B cell (primary cell): ENCODE measurements around the gene ADARB2. TPM values are rescaled to one million over a fixed set of nuclear protein-coding genes. Genes with fewer than 3 reads are reported as not detected.

Experiments
- ATAC-seq: fragments of 200-7000 bp; cut with Tn5 transposase; one replicate; pipeline ENCODE4 v1.10.0; 2021; ENCODE audit warnings: low read depth, mild to moderate bottlenecking, moderate number of reproducible peaks, moderate library complexity
- CTCF ChIA-PET: fragments of 350-600 bp; sonication (Branson Sonifier 250); formaldehyde crosslinking; loops from one replicate; lab custom pipeline; 2021; ENCODE audit warnings: antibody characterized with exemption, inconsistent platforms; lab: Charles Lee
- POLR2A ChIA-PET: fragments of 350-600 bp; sonication (Branson Sonifier 250); formaldehyde crosslinking; loops from one replicate; lab custom pipeline; 2021; ENCODE audit warnings: antibody characterized with exemption; lab: Charles Lee
- DNase-seq: peaks from one replicate; pipeline ENCODE4 v3.0.0; 2013
- H2AFZ ChIP-seq: 2 replicates; pipeline ENCODE4 v1.6.1; 2012; ENCODE audit warnings: mild to moderate bottlenecking, low read depth, low read length; ENCODE audit not compliant: insufficient read depth, poor library complexity, severe bottlenecking
- H3K27ac ChIP-seq, 2 donors: 1 replicate in 1 of 2; 2 replicates in 1 of 2; pipeline ENCODE4 v1.5.1; 2012 to 2013; ENCODE audit warnings: low read length in 2 of 2, mild to moderate bottlenecking in 2 of 2, moderate library complexity in 1 of 2
- H3K27me3 ChIP-seq, 4 experiments: fragments of 200-600 bp in 1 of 4; sonication (generic) in 1 of 4; replicated peaks in 1 of 4; 1 replicate in 2 of 4; 2 replicates in 2 of 4; pipeline versions ENCODE4 v1.6.1 to v1.7.0; 2013 to 2016; ENCODE audit warnings: low read length in 3 of 4, mild to moderate bottlenecking in 2 of 4, mixed read lengths in 1 of 4, moderate library complexity in 1 of 4; ENCODE audit not compliant: insufficient read depth in 4 of 4, control insufficient read depth in 3 of 4; ENCODE audit errors: control extremely low read depth in 1 of 4
- H3K36me3 ChIP-seq, 2 experiments: replicated peaks in 1 of 2; 1 replicate in 1 of 2; 2 replicates in 1 of 2; pipeline versions ENCODE4 v1.6.1 to v1.7.1; 2013; ENCODE audit warnings: low read length in 1 of 2; ENCODE audit not compliant: insufficient read depth in 2 of 2, control insufficient read depth in 1 of 2; ENCODE audit errors: control extremely low read depth in 1 of 2, extremely low read depth in 1 of 2
- H3K4me1 ChIP-seq, 2 donors: fragments of 200-600 bp in 1 of 2; sonication (generic) in 1 of 2; 1 replicate in 1 of 2; 2 replicates in 1 of 2; pipeline versions ENCODE4 v1.5.1 to v1.6.1; 2013 to 2017; ENCODE audit warnings: low read length in 2 of 2; ENCODE audit not compliant: control insufficient read depth in 2 of 2, insufficient read depth in 2 of 2
- H3K4me2 ChIP-seq: replicated peaks from 2 replicates; pipeline ENCODE3; 2012; ENCODE audit warnings: mild to moderate bottlenecking, low read depth, low read length; ENCODE audit not compliant: poor library complexity, severe bottlenecking
- H3K4me3 ChIP-seq, 5 experiments: fragments of 200-600 bp in 1 of 5; sonication (generic) in 1 of 5; 1 replicate in 3 of 5; 2 replicates in 2 of 5; pipeline versions ENCODE4 v1.5.1 to v1.7.0; 2011 to 2016; ENCODE audit warnings: low read length in 4 of 5, mild to moderate bottlenecking in 4 of 5, low read depth in 2 of 5, control low read depth in 1 of 5, moderate library complexity in 1 of 5; ENCODE audit not compliant: insufficient read depth in 1 of 5; ENCODE audit errors: control extremely low read depth in 1 of 5, extremely low read depth in 1 of 5
- H3K79me2 ChIP-seq: fragments of 200-600 bp; sonication (generic); one replicate; pipeline ENCODE4 v1.6.0; 2016; ENCODE audit warnings: low read length; ENCODE audit not compliant: control insufficient read depth, insufficient read depth
- H3K9ac ChIP-seq: fragments of 200-600 bp; sonication (generic); 2 replicates; pipeline ENCODE4 v1.6.1; 2017; ENCODE audit warnings: mild to moderate bottlenecking, low read length, moderate library complexity
- H3K9me3 ChIP-seq, 3 donors: one replicate each; pipeline versions ENCODE4 v1.6.1 to v1.7.1; 2013; ENCODE audit warnings: low read length in 2 of 3; ENCODE audit not compliant: control insufficient read depth in 2 of 3, insufficient read depth in 1 of 3; ENCODE audit errors: control extremely low read depth in 1 of 3
- H4K20me1 ChIP-seq: 2 replicates; pipeline ENCODE4 v1.6.0; 2012; ENCODE audit warnings: mild to moderate bottlenecking, low read length; ENCODE audit not compliant: insufficient read depth, control insufficient read depth, poor library complexity, severe bottlenecking
- H3K27ac Mint-ChIP-seq: one replicate; pipeline ENCODE4 v1.8.0; 2021; ENCODE audit warnings: mixed read lengths
- H3K27me3 Mint-ChIP-seq: one replicate; pipeline ENCODE4 v1.8.0; 2021; ENCODE audit warnings: mixed read lengths
- H3K4me1 Mint-ChIP-seq: one replicate; pipeline ENCODE4 v1.8.0; 2021; ENCODE audit warnings: mixed read lengths
- H3K4me3 Mint-ChIP-seq: one replicate; pipeline ENCODE4 v1.8.0; 2021; ENCODE audit warnings: mixed read lengths
- H3K9me3 Mint-ChIP-seq: one replicate; pipeline ENCODE4 v1.8.0; 2022; ENCODE audit warnings: mixed read lengths; ENCODE audit not compliant: insufficient read depth
- EZH2 ChIP-seq: IDR thresholded peaks from 2 replicates; pipeline ENCODE4 v1.6.1; 2012; ENCODE audit warnings: borderline replicate concordance, low read depth, mild to moderate bottlenecking, moderate library complexity, low read length; ENCODE audit not compliant: insufficient read depth, poor library complexity, severe bottlenecking
- WGBS: methylation state at CpG from one replicate; pipeline ENCODE4 v1.1.5; 2013; ENCODE audit warnings: missing lambda C conversion rate; ENCODE audit not compliant: insufficient coverage; 5-methylcytosine and 5-hydroxymethylcytosine counted together
- intact Hi-C: fragments of 100-400 bp; cut with micrococcal nuclease; formaldehyde crosslinking; loops from one replicate; pipeline ENCODE4 v1.10.0; 2022
- polyA plus RNA-seq: library from polyadenylated mRNA; depleted of rRNA; stranded (reverse); fragments of >200 nt; gene quantifications from 2 replicates; pipeline ENCODE4 v1.2.3, GENCODE V29; 2012
- total RNA-seq, 2 donors: library from RNA; stranded (reverse); fragments of 120-200 nt in 1 of 2; gene quantifications; 1 replicate in 1 of 2; 2 replicates in 1 of 2; pipeline versions ENCODE4 v1.2.3 to v1.2.4, GENCODE V29; 2013 to 2022
- TF ChIP-seq, protein P1 (sequence below): fragments of 200-600 bp; IDR thresholded peaks from one replicate; pipeline ENCODE4 v1.8.0; 2022; ENCODE audit warnings: antibody characterized with exemption, mild to moderate bottlenecking

ADARB2 gene
- total and polyA plus RNA-seq, 2 donors (not counting 1 experiment from before 2014, with no cell fraction given), result 0.13 to 0.96 TPM

DNA sequence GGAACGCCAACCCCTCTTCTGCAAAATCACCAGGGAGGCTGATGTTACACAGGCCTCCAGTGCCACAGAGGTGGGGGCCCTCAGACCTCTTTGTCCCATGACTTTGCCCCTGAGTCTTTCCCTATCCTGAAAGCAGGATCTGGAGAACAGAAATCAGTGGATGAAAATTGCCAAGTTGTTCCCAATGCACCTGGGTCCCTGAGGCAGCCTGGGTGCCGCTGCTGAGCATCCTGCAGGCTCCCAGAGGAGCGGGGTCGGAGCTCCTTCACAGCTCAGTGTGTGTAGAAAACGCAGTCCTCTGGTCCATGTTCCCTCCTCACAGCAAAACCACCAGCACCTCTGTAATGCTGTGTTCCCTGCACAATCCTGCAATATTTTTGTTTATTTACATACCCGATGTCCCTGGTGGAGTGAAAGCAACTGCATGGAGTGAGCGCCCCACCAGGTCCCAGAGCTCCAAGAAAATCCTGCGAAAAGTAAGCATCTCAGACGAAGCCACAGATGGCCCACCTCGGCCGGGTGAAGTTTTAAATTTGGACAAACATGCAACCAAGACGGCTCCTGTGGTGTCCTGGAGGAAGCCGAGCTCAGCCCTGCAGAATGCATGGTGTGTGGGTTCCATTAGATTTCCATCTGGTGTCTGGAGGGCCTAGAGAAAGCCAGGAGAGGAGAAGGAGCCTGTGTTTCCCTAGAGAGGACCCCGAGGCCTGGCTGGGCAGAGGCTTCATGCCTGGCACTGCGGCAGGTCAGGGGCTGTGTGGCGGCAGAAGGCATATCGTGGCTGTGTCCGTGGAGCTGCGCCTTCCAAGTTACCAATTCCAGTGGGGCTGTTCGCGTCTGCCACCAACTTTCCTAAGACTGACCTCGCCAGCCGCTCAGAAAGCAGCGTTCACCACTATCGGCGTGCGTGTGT lies 445.9 kb downstream of the ADARB2 start:
- no peaks in the 10 kb centered on the region for H4K20me1 ChIP-seq
- no peak overlapping the region for H3K27ac ChIP-seq
- H3K4me3 ChIP-seq, result no peak overlapping the region
- no peaks in the 10 kb centered on the region for H3K36me3 ChIP-seq
- no peak for ATAC-seq
- H3K79me2 ChIP-seq, result no peaks in the 10 kb centered on the region
- H3K27me3 ChIP-seq, result peaks cover 0 to 8% (median 0%) of the 10 kb centered on the region in 4 experiments
- peaks cover 0 to 4% (median 0%) of the 10 kb centered on the region in 3 donors for H3K9me3 ChIP-seq
- 88% methylated on average over 27 of the region's 27 CpGs for WGBS
- no peak overlapping the region for H3K9ac ChIP-seq
- no peaks in the 10 kb centered on the region for H3K9me3 Mint-ChIP-seq
- H2AFZ ChIP-seq, result no peak overlapping the region
- H3K4me3 Mint-ChIP-seq, result no peak overlapping the region
- intact Hi-C loops, result no loop called here
- H3K4me1 ChIP-seq, result no peaks in the 10 kb centered on the region
- CTCF ChIA-PET, result no interaction called here
- peaks cover 29% of the 10 kb centered on the region for H3K27me3 Mint-ChIP-seq
- POLR2A ChIA-PET, result no interaction called here
- TF ChIP-seq, protein P1, sequence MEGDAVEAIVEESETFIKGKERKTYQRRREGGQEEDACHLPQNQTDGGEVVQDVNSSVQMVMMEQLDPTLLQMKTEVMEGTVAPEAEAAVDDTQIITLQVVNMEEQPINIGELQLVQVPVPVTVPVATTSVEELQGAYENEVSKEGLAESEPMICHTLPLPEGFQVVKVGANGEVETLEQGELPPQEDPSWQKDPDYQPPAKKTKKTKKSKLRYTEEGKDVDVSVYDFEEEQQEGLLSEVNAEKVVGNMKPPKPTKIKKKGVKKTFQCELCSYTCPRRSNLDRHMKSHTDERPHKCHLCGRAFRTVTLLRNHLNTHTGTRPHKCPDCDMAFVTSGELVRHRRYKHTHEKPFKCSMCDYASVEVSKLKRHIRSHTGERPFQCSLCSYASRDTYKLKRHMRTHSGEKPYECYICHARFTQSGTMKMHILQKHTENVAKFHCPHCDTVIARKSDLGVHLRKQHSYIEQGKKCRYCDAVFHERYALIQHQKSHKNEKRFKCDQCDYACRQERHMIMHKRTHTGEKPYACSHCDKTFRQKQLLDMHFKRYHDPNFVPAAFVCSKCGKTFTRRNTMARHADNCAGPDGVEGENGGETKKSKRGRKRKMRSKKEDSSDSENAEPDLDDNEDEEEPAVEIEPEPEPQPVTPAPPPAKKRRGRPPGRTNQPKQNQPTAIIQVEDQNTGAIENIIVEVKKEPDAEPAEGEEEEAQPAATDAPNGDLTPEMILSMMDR, result no peak
- no peak for TF ChIP-seq EZH2
- H3K27ac Mint-ChIP-seq, result no peak overlapping the region
- H3K4me1 Mint-ChIP-seq, result peaks cover 2% of the 10 kb centered on the region
- no peak overlapping the region for H3K4me2 ChIP-seq
- no peak for DNase-seq

DNA sequence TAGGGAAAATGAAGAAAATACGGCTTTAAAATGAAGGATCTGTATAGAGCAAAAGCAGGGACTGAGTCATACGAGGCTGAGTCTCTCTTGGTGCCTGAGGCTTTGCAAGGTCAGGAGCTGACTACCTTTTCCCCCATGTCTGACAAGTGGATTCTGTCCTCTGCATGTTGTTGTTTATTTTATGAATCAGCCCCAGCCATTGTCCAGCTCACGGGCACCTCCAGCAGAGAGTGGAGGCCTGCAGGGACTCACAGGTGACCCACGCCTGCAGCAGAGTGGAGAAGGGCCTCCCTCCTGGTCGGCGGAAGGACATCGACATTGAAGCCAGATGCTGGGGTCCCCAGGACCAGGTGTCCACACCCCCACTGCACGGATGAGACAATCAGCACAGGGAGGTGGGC lies 447.3 kb downstream of the ADARB2 start:
- no peak for ATAC-seq
- ChIA-PET POLR2A (no interaction called here), CTCF (no interaction called here)
- H3K4me3 Mint-ChIP-seq, result no peak overlapping the region
- intact Hi-C loops, result no loop called here
- no peak overlapping the region for H3K27ac Mint-ChIP-seq
- no peak overlapping the region for H3K9ac ChIP-seq
- no peak for DNase-seq
- peaks cover 2% of the 10 kb centered on the region for H3K4me1 Mint-ChIP-seq
- TF ChIP-seq, protein P1, result no peak
- TF ChIP-seq EZH2, result no peak
- no peaks in the 10 kb centered on the region for H4K20me1 ChIP-seq
- no peak overlapping the region for H3K27ac ChIP-seq
- no peaks in the 10 kb centered on the region for H3K36me3 ChIP-seq
- H3K27me3 ChIP-seq, result peaks cover 0 to 8% (median 0%) of the 10 kb centered on the region in 4 experiments
- no peaks in the 10 kb centered on the region for H3K79me2 ChIP-seq
- H3K27me3 Mint-ChIP-seq, result peaks cover 18% of the 10 kb centered on the region
- no peak overlapping the region for H3K4me3 ChIP-seq
- no peak overlapping the region for H3K4me2 ChIP-seq
- H3K9me3 ChIP-seq, result no peaks in the 10 kb centered on the region
- no peaks in the 10 kb centered on the region for H3K9me3 Mint-ChIP-seq
- WGBS, result 89% methylated on average over 7 of the region's 8 CpGs
- no peaks in the 10 kb centered on the region for H3K4me1 ChIP-seq
- H2AFZ ChIP-seq, result no peak overlapping the region
